CD14-positive monocyte (primary cell): ENCODE data around the gene SPAG5. TPM values are rescaled to one million over a fixed set of nuclear protein-coding genes. Genes with fewer than 3 reads are reported as not detected.
A peak's percentile ranks its signal among the peaks of the same experiment; 100 is the strongest.

Experiments used
- DNase-seq, 3 donors: peaks; one replicate each; pipeline ENCODE4 v3.0.0-alpha.2; 2011 to 2022
- H2AFZ ChIP-seq: 2 replicates; pipeline ENCODE4 v1.6.0; 2012; ENCODE audit warnings: mild to moderate bottlenecking, low read depth, low read length, inconsistent platforms; ENCODE audit not compliant: insufficient read depth, poor library complexity, severe bottlenecking
- H3K27ac ChIP-seq, 2 donors: 1 replicate in 1 of 2; 2 replicates in 1 of 2; pipeline ENCODE4 v1.5.1; 2012 to 2013; ENCODE audit warnings: low read length in 2 of 2, control low read depth in 1 of 2, inconsistent platforms in 1 of 2, low read depth in 1 of 2, mild to moderate bottlenecking in 1 of 2
- H3K27me3 ChIP-seq, 2 donors: one replicate each; pipeline versions ENCODE4 v1.6.0 to v1.6.1; 2011 to 2013; ENCODE audit warnings: low read length in 2 of 2; ENCODE audit not compliant: control insufficient read depth in 2 of 2, insufficient read depth in 2 of 2
- H3K36me3 ChIP-seq, 2 donors: replicated peaks in 1 of 2; 1 replicate in 1 of 2; 2 replicates in 1 of 2; pipeline versions ENCODE4 v1.5.1 to v1.6.1; 2012 to 2013; ENCODE audit warnings: low read length in 2 of 2, control low read depth in 1 of 2, inconsistent platforms in 1 of 2, mild to moderate bottlenecking in 1 of 2; ENCODE audit not compliant: insufficient read depth in 2 of 2, control insufficient read depth in 1 of 2
- H3K4me1 ChIP-seq, 2 donors: 1 replicate in 1 of 2; 2 replicates in 1 of 2; pipeline versions ENCODE4 v1.5.1 to v1.6.1; 2012 to 2013; ENCODE audit warnings: low read length in 2 of 2, control low read depth in 1 of 2, inconsistent platforms in 1 of 2, mild to moderate bottlenecking in 1 of 2, moderate library complexity in 1 of 2; ENCODE audit not compliant: insufficient read depth in 2 of 2, control insufficient read depth in 1 of 2
- H3K4me2 ChIP-seq: replicated peaks from 2 replicates; pipeline ENCODE3; 2012; ENCODE audit warnings: low read length, moderate library complexity, mild to moderate bottlenecking; ENCODE audit not compliant: poor library complexity, severe bottlenecking; ENCODE audit errors: extremely low read depth
- H3K4me3 ChIP-seq, 3 experiments: fragments of 200-600 bp in 1 of 3; sonication (generic) in 1 of 3; replicated peaks in 1 of 3; 1 replicate in 2 of 3; 2 replicates in 1 of 3; pipeline ENCODE4 v1.5.1; 2011 to 2013; ENCODE audit warnings: low read length in 3 of 3, mild to moderate bottlenecking in 3 of 3, control low read depth in 2 of 3, low read depth in 2 of 3, inconsistent platforms in 1 of 3, moderate library complexity in 1 of 3
- H3K79me2 ChIP-seq: 2 replicates; pipeline ENCODE4 v1.6.0; 2012; ENCODE audit warnings: mild to moderate bottlenecking, control low read depth, inconsistent platforms, low read length, moderate library complexity; ENCODE audit not compliant: insufficient read depth
- H3K9ac ChIP-seq: 2 replicates; pipeline ENCODE4 v1.6.0; 2017; ENCODE audit warnings: low read length, mild to moderate bottlenecking; ENCODE audit not compliant: insufficient read depth, poor library complexity, severe bottlenecking
- H3K9me3 ChIP-seq, 2 donors: replicated peaks in 1 of 2; 1 replicate in 1 of 2; 2 replicates in 1 of 2; pipeline versions ENCODE4 v1.5.1 to v1.6.1; 2012 to 2013; ENCODE audit warnings: low read length in 2 of 2, control low read depth in 1 of 2; ENCODE audit not compliant: control insufficient read depth in 1 of 2, insufficient read depth in 1 of 2
- H4K20me1 ChIP-seq: 2 replicates; pipeline ENCODE4 v1.6.0; 2012; ENCODE audit warnings: mild to moderate bottlenecking, low read length, control low read depth, moderate library complexity; ENCODE audit not compliant: insufficient read depth
- H3K27ac Mint-ChIP-seq, 7 donors: one replicate each; pipeline ENCODE4 v1.8.0; 2020; ENCODE audit warnings: mild to moderate bottlenecking in 7 of 7, mixed read lengths in 7 of 7, moderate library complexity in 6 of 7, inconsistent platforms in 2 of 7
- H3K27me3 Mint-ChIP-seq, 3 donors: one replicate each; pipeline ENCODE4 v1.8.0; 2021 to 2022; ENCODE audit warnings: low read depth in 3 of 3, mild to moderate bottlenecking in 3 of 3, mixed read lengths in 3 of 3, moderate library complexity in 3 of 3, inconsistent platforms in 1 of 3
- H3K36me3 Mint-ChIP-seq, 2 donors: one replicate each; pipeline ENCODE4 v1.8.0; 2020; ENCODE audit warnings: mixed read lengths in 2 of 2, inconsistent platforms in 1 of 2, mild to moderate bottlenecking in 1 of 2
- H3K4me1 Mint-ChIP-seq: one replicate; pipeline ENCODE4 v1.8.0; 2020; ENCODE audit warnings: mild to moderate bottlenecking, mixed read lengths
- H3K4me3 Mint-ChIP-seq, 2 donors: one replicate each; pipeline ENCODE4 v1.8.0; 2020; ENCODE audit warnings: mild to moderate bottlenecking in 2 of 2, mixed read lengths in 2 of 2, moderate library complexity in 1 of 2
- H3K9me3 Mint-ChIP-seq, 7 donors: one replicate each; pipeline ENCODE4 v1.8.0; 2020 to 2022; ENCODE audit warnings: mixed read lengths in 7 of 7, mild to moderate bottlenecking in 6 of 7, moderate library complexity in 6 of 7, inconsistent platforms in 2 of 7
- CTCF ChIP-seq: fragments of 200-600 bp; IDR thresholded peaks from one replicate; pipeline ENCODE4 v1.8.0; 2022; ENCODE audit warnings: antibody characterized with exemption, mild to moderate bottlenecking
- WGBS: methylation state at CpG from one replicate; pipeline ENCODE4 v1.1.5; 2013; ENCODE audit warnings: missing lambda C conversion rate; ENCODE audit not compliant: insufficient coverage; 5-methylcytosine and 5-hydroxymethylcytosine counted together
- intact Hi-C, 2 donors: fragments of 100-400 bp; cut with micrococcal nuclease; formaldehyde crosslinking; loops; one replicate each; pipeline versions ENCODE4 v1.15.0 to v1.15.1; 2023
- polyA plus RNA-seq, 3 donors: library from polyadenylated mRNA; depleted of rRNA in 1 of 3; unstranded in 2 of 3; stranded (reverse) in 1 of 3; fragments of 300-500 nt in 2 of 3; fragments of >200 nt in 1 of 3; fragmentation: Illumina TruSeq in 2 of 3; gene quantifications; 1 replicate in 2 of 3; 2 replicates in 1 of 3; pipeline ENCODE4 v1.2.3, GENCODE V29; 2012 to 2021

SPAG5 gene
- polyA plus RNA-seq, 3 donors: 7.7 TPM; not detected in 2

DNA sequence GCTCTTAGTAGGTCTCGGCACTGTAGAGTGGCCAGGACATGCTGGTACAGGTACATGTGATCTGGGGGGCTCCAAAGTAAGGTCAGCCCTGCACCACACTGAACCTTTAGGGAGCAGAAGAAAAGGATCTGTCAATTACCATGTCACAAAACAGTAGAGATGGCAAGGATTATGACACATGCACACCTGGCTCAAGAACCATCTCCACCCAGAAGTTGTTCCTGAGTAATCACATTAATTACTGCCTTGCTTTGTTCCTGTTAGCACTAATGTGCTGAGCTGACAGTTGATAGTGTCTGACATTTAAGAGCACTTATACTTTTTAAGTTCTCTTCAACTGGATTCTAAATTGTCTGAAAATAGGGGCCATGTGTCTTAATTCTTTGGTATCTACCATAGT, 36.7 kb upstream of the SPAG5 start:
- Mint-ChIP-seq H3K36me3 (peaks cover 97 to 100% of the 10 kb centered on the region in 2 donors), H3K4me3 (no peak overlapping the region), H3K27me3 (no peaks in the 10 kb centered on the region), H3K9me3 (no peaks in the 10 kb centered on the region), H3K4me1 (peaks cover 6% of the 10 kb centered on the region), H3K27ac (no peak overlapping the region)
- no peak for DNase-seq
- H3K9me3 ChIP-seq: no peaks in the 10 kb centered on the region
- no peak for TF ChIP-seq CTCF
- H3K36me3 ChIP-seq: peaks cover 99 to 100% of the 10 kb centered on the region in 2 donors
- no peak overlapping the region for H3K4me2 ChIP-seq
- H3K4me3 ChIP-seq: no peak overlapping the region
- no CpG with 5 or more reads among the region's 1 CpG for WGBS
- peaks cover 75% of the 10 kb centered on the region for H3K79me2 ChIP-seq
- no peak overlapping the region for H2AFZ ChIP-seq
- peaks cover 96% of the 10 kb centered on the region for H4K20me1 ChIP-seq
- no peak overlapping the region for H3K9ac ChIP-seq
- intact Hi-C loops: no loop called here
- H3K27me3 ChIP-seq: no peaks in the 10 kb centered on the region
- H3K4me1 ChIP-seq: no peaks in the 10 kb centered on the region
- no peak overlapping the region for H3K27ac ChIP-seq

GRCh38 chr17:28634206-28634865, 35.5 kb upstream of the SPAG5 start:
- H3K27ac Mint-ChIP-seq: no peak overlapping the region
- H3K9me3 ChIP-seq: no peaks in the 10 kb centered on the region
- intact Hi-C loops: no loop called here
- H3K4me2 ChIP-seq: no peak overlapping the region
- H3K36me3 ChIP-seq: peaks cover 96 to 100% of the 10 kb centered on the region in 2 donors
- H3K4me1 ChIP-seq: no peaks in the 10 kb centered on the region
- peaks cover 6% of the 10 kb centered on the region for H3K4me1 Mint-ChIP-seq
- H3K36me3 Mint-ChIP-seq: peaks cover 95 to 100% of the 10 kb centered on the region in 2 donors
- peak overlapping the region in 1 of 2 donors; percentile 20 for H3K27ac ChIP-seq
- H3K27me3 Mint-ChIP-seq: no peaks in the 10 kb centered on the region
- no peak overlapping the region for H2AFZ ChIP-seq
- no peak for DNase-seq
- WGBS: 94% methylated on average over 12 of the region's 14 CpGs
- H3K4me3 ChIP-seq: no peak overlapping the region
- no peak overlapping the region for H3K4me3 Mint-ChIP-seq
- H3K27me3 ChIP-seq: no peaks in the 10 kb centered on the region
- H3K79me2 ChIP-seq: peaks cover 65% of the 10 kb centered on the region
- peaks cover 88% of the 10 kb centered on the region for H4K20me1 ChIP-seq
- no peak for TF ChIP-seq CTCF
- no peak overlapping the region for H3K9ac ChIP-seq
- no peaks in the 10 kb centered on the region for H3K9me3 Mint-ChIP-seq
